ENCODE data around the gene STX8.

DNA sequence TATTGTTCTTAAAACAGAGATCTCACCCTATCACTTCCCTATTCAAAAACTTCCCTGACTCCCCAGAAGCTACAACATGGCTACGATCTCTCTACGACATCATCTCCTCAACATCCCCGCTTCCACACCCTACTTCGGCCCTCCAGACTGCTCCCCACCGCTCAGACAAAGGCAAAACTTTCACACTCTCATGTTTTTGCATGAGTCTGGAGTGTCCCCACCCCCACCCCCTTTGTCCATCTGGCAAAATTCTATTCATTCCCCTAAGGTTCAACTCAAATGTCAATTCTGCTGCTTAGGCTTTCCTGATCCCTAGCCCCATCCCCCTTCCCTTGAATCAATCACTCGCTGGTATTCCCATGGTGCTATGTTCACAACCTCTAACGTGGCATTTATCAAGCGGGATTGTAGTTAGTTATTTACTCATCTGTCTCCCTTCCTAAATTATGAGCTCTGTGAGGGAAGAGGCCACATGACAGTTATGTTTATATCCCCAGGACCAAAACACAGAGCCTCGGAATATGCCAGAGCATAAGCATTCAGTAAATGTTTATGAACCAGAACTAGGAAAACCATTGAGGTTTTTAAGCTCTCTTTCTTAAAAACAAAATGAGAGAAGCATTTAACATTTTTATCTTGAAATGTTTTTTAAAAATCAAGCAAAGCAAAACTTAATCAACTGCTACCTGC is 55.9 kb downstream of the STX8 start:
- no peak for TF ChIP-seq POLR2AphosphoS5 (IDR thresholded peaks at IDR 0.05; ENCODE audit: low read depth, low read length)
- no peak for TF ChIP-seq TAF1 (IDR thresholded peaks at IDR 0.05; ENCODE audit: low read depth, low read length)
- TF ChIP-seq POLR2A (IDR thresholded peaks at IDR 0.05; ENCODE audit: low read depth, low read length): no peak

All from GM12891 (cell line).